Measurements from ENCODE around the gene EHF. TPM values are rescaled to one million over a fixed set of nuclear protein-coding genes. Genes with fewer than 3 reads are reported as not detected.

Gene EHF
- total and polyA plus RNA-seq, 2 of the 13 experiments (the other 11 are each of a cell fraction or from before 2014, with no cell fraction given): 0.04 to 0.46 TPM

DNA sequence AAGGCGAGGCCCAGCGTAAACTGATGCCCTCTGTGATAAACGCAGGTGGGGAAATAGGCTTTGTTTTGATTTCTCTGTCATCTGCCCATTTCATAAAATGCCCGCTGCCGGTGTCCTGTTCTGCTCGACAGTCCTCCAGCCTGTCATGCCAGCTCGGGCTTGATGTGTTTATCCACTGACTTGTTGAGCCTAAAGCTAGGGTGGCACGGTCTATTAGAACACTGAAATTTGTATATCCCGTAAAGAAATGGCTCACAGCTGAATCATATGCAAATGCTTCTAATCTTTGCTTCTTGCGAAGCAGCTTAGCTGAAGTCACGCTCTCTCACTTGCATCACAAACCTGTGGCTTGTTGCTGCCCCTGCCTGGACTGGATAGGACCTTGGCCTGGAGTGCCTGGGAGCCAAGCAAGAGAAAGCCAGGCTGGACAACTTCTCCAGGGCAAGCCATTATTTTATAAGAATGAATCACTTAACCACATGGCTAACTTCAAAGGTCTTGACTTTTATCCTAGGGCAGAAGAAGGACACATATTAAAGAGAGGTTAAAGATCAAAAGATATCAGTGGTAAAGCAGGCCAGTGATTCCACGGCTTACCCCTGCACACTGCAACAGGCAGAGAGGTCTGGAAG, 33.1 kb downstream of the EHF start (continued):
- peak; percentile 36; the same call in 1 of the 2 replicates for TF ChIP-seq CCDC6 (CRISPR knock-in tag; IDR thresholded peaks at IDR 0.05)
- TF ChIP-seq FOSL2 (CRISPR knock-in tag; IDR thresholded peaks at IDR 0.05): peak; percentile 93
- TF ChIP-seq MYC (CRISPR knock-in tag; IDR thresholded peaks at IDR 0.05; ENCODE audit: borderline replicate concordance): peak; percentile 59; the same call in 1 of the 2 replicates
- TF ChIP-seq XRCC5 (optimal IDR thresholded peaks at IDR 0.05; ENCODE audit: low read length): peak; percentile 73
- no peak for TF ChIP-seq HMG20B (CRISPR knock-in tag; conservative IDR thresholded peaks at IDR 0.05)
- no peak for TF ChIP-seq MBNL3 (CRISPR knock-in tag; conservative IDR thresholded peaks at IDR 0.05)
- TF ChIP-seq PHF5A (CRISPR knock-in tag; IDR thresholded peaks at IDR 0.05; ENCODE audit: low read depth, unreplicated experiment): peak; percentile 78
- peak in 1 of 2 experiments; percentile 63; a peak in 1 of 4 replicates for TF ChIP-seq KLF16 (CRISPR knock-in tag; IDR thresholded peaks at IDR 0.05)
- TF ChIP-seq HOXA9 (CRISPR knock-in tag; IDR thresholded peaks at IDR 0.05; ENCODE audit: borderline replicate concordance): 0 out of 2 replicates have a peak, but pooled peaks have one; percentile 20
- TF ChIP-seq ZNF263 (CRISPR knock-in tag; IDR thresholded peaks at IDR 0.05): peak; percentile 35; the same call in 1 of the 2 replicates
- TF ChIP-seq ZNF205 (CRISPR knock-in tag; IDR thresholded peaks at IDR 0.05): 0 out of 2 replicates have a peak, but pooled peaks have one; percentile 34
- peak; percentile 67 for TF ChIP-seq NCOA2 (CRISPR knock-in tag; IDR thresholded peaks at IDR 0.05)
- TF ChIP-seq ZNF878 (CRISPR knock-in tag; IDR thresholded peaks at IDR 0.05): 0 out of 2 replicates have a peak, but pooled peaks have one; percentile 37
- peak; percentile 50; the same call in 1 of the 2 replicates for TF ChIP-seq ZNF747 (CRISPR knock-in tag; IDR thresholded peaks at IDR 0.05; ENCODE audit: borderline replicate concordance)
- TF ChIP-seq ZKSCAN8 (CRISPR knock-in tag; IDR thresholded peaks at IDR 0.05; ENCODE audit: borderline replicate concordance): peak; percentile 49; the same call in 1 of the 2 replicates
- peak; percentile 61 for TF ChIP-seq SMC3 (IDR thresholded peaks at IDR 0.05; ENCODE audit: low read length)
- 0 out of 2 replicates have a peak, but pooled peaks have one; percentile 19 for TF ChIP-seq ZNF746 (CRISPR knock-in tag; IDR thresholded peaks at IDR 0.05)
- TF ChIP-seq STAG1 (CRISPR knock-in tag; IDR thresholded peaks at IDR 0.05): peak; percentile 80
- TF ChIP-seq, protein P1, sequence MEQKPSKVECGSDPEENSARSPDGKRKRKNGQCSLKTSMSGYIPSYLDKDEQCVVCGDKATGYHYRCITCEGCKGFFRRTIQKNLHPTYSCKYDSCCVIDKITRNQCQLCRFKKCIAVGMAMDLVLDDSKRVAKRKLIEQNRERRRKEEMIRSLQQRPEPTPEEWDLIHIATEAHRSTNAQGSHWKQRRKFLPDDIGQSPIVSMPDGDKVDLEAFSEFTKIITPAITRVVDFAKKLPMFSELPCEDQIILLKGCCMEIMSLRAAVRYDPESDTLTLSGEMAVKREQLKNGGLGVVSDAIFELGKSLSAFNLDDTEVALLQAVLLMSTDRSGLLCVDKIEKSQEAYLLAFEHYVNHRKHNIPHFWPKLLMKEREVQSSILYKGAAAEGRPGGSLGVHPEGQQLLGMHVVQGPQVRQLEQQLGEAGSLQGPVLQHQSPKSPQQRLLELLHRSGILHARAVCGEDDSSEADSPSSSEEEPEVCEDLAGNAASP (CRISPR knock-in tag; IDR thresholded peaks at IDR 0.05; ENCODE audit: borderline replicate concordance): peak; percentile 38; the same call in 1 of the 2 replicates
- TF ChIP-seq, protein P2, sequence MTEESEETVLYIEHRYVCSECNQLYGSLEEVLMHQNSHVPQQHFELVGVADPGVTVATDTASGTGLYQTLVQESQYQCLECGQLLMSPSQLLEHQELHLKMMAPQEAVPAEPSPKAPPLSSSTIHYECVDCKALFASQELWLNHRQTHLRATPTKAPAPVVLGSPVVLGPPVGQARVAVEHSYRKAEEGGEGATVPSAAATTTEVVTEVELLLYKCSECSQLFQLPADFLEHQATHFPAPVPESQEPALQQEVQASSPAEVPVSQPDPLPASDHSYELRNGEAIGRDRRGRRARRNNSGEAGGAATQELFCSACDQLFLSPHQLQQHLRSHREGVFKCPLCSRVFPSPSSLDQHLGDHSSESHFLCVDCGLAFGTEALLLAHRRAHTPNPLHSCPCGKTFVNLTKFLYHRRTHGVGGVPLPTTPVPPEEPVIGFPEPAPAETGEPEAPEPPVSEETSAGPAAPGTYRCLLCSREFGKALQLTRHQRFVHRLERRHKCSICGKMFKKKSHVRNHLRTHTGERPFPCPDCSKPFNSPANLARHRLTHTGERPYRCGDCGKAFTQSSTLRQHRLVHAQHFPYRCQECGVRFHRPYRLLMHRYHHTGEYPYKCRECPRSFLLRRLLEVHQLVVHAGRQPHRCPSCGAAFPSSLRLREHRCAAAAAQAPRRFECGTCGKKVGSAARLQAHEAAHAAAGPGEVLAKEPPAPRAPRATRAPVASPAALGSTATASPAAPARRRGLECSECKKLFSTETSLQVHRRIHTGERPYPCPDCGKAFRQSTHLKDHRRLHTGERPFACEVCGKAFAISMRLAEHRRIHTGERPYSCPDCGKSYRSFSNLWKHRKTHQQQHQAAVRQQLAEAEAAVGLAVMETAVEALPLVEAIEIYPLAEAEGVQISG (CRISPR knock-in tag; IDR thresholded peaks at IDR 0.05): no peak; the same call in 1 of the 2 replicates
- TF ChIP-seq, protein P3, sequence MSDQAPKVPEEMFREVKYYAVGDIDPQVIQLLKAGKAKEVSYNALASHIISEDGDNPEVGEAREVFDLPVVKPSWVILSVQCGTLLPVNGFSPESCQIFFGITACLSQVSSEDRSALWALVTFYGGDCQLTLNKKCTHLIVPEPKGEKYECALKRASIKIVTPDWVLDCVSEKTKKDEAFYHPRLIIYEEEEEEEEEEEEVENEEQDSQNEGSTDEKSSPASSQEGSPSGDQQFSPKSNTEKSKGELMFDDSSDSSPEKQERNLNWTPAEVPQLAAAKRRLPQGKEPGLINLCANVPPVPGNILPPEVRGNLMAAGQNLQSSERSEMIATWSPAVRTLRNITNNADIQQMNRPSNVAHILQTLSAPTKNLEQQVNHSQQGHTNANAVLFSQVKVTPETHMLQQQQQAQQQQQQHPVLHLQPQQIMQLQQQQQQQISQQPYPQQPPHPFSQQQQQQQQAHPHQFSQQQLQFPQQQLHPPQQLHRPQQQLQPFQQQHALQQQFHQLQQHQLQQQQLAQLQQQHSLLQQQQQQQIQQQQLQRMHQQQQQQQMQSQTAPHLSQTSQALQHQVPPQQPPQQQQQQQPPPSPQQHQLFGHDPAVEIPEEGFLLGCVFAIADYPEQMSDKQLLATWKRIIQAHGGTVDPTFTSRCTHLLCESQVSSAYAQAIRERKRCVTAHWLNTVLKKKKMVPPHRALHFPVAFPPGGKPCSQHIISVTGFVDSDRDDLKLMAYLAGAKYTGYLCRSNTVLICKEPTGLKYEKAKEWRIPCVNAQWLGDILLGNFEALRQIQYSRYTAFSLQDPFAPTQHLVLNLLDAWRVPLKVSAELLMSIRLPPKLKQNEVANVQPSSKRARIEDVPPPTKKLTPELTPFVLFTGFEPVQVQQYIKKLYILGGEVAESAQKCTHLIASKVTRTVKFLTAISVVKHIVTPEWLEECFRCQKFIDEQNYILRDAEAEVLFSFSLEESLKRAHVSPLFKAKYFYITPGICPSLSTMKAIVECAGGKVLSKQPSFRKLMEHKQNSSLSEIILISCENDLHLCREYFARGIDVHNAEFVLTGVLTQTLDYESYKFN (CRISPR knock-in tag; conservative IDR thresholded peaks at IDR 0.05): no peak

All from HepG2 (cell line).